Heart right ventricle (tissue), 16 donors: ENCODE data around the gene SUPT20H. TPM values are rescaled to one million over a fixed set of nuclear protein-coding genes. Genes with fewer than 3 reads are reported as not detected.

Experiments
- ATAC-seq, 8 donors: fragments of 200-7000 bp; cut with Tn5 transposase; one replicate each; pipeline ENCODE4 v1.9.1; 2020; ENCODE audit warnings: mild to moderate bottlenecking in 8 of 8, moderate library complexity in 8 of 8, moderate number of reproducible peaks in 1 of 8
- DNase-seq, 2 donors: peaks; one replicate each; pipeline ENCODE4 v3.0.0-alpha.2; 2020
- H3K27ac ChIP-seq, 10 donors: fragments of 200-600 bp; sonication (generic) in 2 of 10; one replicate each; pipeline versions ENCODE4 v1.5.0 to v1.8.0; 2020 to 2022; ENCODE audit warnings: mild to moderate bottlenecking in 3 of 10
- H3K27me3 ChIP-seq, 7 donors: fragments of 200-600 bp; one replicate each; pipeline ENCODE4 v1.8.0; 2021 to 2022; ENCODE audit warnings: mild to moderate bottlenecking in 2 of 7
- H3K36me3 ChIP-seq, 9 donors: fragments of 200-600 bp; sonication (generic) in 1 of 9; one replicate each; pipeline versions ENCODE4 v1.5.0 to v1.8.0; 2020 to 2022; ENCODE audit warnings: mild to moderate bottlenecking in 2 of 9
- H3K4me1 ChIP-seq, 9 donors: fragments of 200-600 bp; sonication (generic) in 1 of 9; one replicate each; pipeline versions ENCODE4 v1.5.0 to v1.8.0; 2020 to 2022; ENCODE audit warnings: mild to moderate bottlenecking in 4 of 9
- H3K4me3 ChIP-seq, 10 donors: fragments of 200-600 bp; sonication (generic) in 2 of 10; one replicate each; pipeline versions ENCODE4 v1.5.0 to v1.8.0; 2020 to 2022; ENCODE audit warnings: mild to moderate bottlenecking in 7 of 10, moderate library complexity in 2 of 10
- H3K9me3 ChIP-seq, 11 donors: fragments of 200-600 bp in 10 of 11; sonication (generic) in 2 of 11; one replicate each; pipeline versions ENCODE4 v1.5.0 to v1.8.0; 2013 to 2022; ENCODE audit warnings: mild to moderate bottlenecking in 2 of 11, control low read depth in 1 of 11, moderate library complexity in 1 of 11
- WGBS, 2 donors: extraction: QIAGEN DNeasy Blood & Tissue Kit; methylation state at CpG; one replicate each; pipeline ENCODE4 v1.1.7; 2013; ENCODE audit warnings: inconsistent platforms in 1 of 2; 5-methylcytosine and 5-hydroxymethylcytosine counted together
- intact Hi-C, 10 donors: fragments of 100-400 bp; cut with DNase I; formaldehyde crosslinking; loops; one replicate each; pipeline versions ENCODE4 v1.11.1 to v1.14.2; 2022
- polyA plus RNA-seq, 2 donors: library from polyadenylated mRNA; stranded (reverse); fragments of 200-250 nt; gene quantifications; one replicate each; pipeline ENCODE4 v1.2.3, GENCODE V29; 2013
- total RNA-seq, 10 donors: library from RNA; stranded (reverse); fragmentation: NEBNext Ultra II Directional in 3 of 10; extraction: Animal tissue kit (Norgen Biotek cat#: 25700) in 3 of 10; gene quantifications; one replicate each; pipeline versions ENCODE4 v1.2.1 to v1.2.4, GENCODE V29; 2021 to 2023
- TF ChIP-seq, protein P1 (sequence below), 9 donors: fragments of 200-600 bp; sonication (generic) in 2 of 9; IDR thresholded peaks; one replicate each; pipeline versions ENCODE4 v1.5.0 to v1.8.0; 2021 to 2022; ENCODE audit warnings: antibody characterized with exemption in 9 of 9, mild to moderate bottlenecking in 5 of 9, moderate library complexity in 1 of 9
- donor health status: Arrhythmogenic right ventricular cardiomyopathy.
- donor health status: ischemic (EF 13 %, LVEDD 7.1; RV severe dilation, severe dysfunction).
- donor health status: healthy with polysubstance abuse.
- donor health status: DM: no; HTN: yes; CAD: no.
- donor health status: DM: no; HTN: no; CAD: no.
- donor health status: ischemic (EF 25% LVEDD 6.9; RV normal size, moderate dysfunction).
- donor health status: ischemic (EF 25% LVEDD 5.7; RV mildly dilated, moderate dysfunction).
- donor health status: healthy.
- donor health status: DM: yes; HTN: yes; CAD: no.
- donor health status: Ischemic cardiomyopathy.
- donor health status: ischemic (EF 35%, LVEDD 5.7; RV mildly dilated, moderate dysfunction).
- donor health status: nonischemic (EF 11% LVEDD 7.7; RV severe dilation, severe dysfunction).
- donor health status: DM: yes; HTN: yes; CAD: no.
- donor health status: PGD.
- donor health status: ischemic (EF 29% LVEDD 5.4; RV normal size, mild dysfunction).
- donor health status: nonischemic (EF 23%, LVEDD 6.1; RV moderate dilation, normal function).

SUPT20H gene
- total and polyA plus RNA-seq, 12 donors = 17.7 to 31.9 (median 27.0) TPM

GRCh38 chr13:37107456-37107855 is 48.0 kb upstream of the SUPT20H start:
- intact Hi-C loops = loop anchor here in 2 of 10 donors (5.0 kb wide), 1 partner anchor 495 kb away; no protein-coding TSS in a partner anchor
- H3K27ac ChIP-seq = no peak overlapping the region
- 55 to 70% methylated on average over 4 of the region's 4 CpGs for WGBS, 2 donors
- H3K27me3 ChIP-seq = no peaks in the 10 kb centered on the region
- H3K4me1 ChIP-seq = peaks cover 0 to 10% (median 0%) of the 10 kb centered on the region in 9 donors
- TF ChIP-seq, protein P1, sequence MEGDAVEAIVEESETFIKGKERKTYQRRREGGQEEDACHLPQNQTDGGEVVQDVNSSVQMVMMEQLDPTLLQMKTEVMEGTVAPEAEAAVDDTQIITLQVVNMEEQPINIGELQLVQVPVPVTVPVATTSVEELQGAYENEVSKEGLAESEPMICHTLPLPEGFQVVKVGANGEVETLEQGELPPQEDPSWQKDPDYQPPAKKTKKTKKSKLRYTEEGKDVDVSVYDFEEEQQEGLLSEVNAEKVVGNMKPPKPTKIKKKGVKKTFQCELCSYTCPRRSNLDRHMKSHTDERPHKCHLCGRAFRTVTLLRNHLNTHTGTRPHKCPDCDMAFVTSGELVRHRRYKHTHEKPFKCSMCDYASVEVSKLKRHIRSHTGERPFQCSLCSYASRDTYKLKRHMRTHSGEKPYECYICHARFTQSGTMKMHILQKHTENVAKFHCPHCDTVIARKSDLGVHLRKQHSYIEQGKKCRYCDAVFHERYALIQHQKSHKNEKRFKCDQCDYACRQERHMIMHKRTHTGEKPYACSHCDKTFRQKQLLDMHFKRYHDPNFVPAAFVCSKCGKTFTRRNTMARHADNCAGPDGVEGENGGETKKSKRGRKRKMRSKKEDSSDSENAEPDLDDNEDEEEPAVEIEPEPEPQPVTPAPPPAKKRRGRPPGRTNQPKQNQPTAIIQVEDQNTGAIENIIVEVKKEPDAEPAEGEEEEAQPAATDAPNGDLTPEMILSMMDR (IDR thresholded peaks at IDR 0.05) = no peak
- ATAC-seq (no peak), DNase-seq (no peak)
- H3K4me3 ChIP-seq = no peak overlapping the region
- H3K9me3 ChIP-seq = no peaks in the 10 kb centered on the region
- H3K36me3 ChIP-seq = no peaks in the 10 kb centered on the region

DNA sequence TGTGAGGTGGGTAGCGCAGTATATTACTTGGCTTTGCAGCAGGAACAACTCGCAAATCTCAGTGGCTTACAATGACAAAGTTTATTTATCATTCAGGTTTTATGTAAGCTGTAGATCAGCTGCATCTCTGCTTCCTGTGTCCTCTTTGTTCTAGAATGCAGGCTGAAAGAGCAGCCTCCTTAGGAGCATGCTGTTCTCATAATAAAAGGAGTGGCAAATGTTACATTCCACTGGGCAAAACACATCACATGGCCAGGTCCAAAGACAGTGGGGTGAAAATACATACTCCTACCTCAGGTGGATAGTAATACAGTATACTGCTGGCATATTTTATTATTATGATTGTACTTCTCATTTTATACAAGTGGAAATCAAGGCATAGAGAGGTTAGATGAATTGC is 47.2 kb upstream of the SUPT20H start:
- Histone ChIP-seq H3K36me3 (no peaks in the 10 kb centered on the region), H3K4me1 (peaks cover 0 to 10% (median 0%) of the 10 kb centered on the region in 9 donors), H3K9me3 (no peaks in the 10 kb centered on the region), H3K27me3 (no peaks in the 10 kb centered on the region), H3K4me3 (no peak overlapping the region), H3K27ac (no peak overlapping the region)
- DNase-seq (no peak), ATAC-seq (no peak)
- intact Hi-C loops = loop anchor here in 2 of 10 donors (5.0 kb wide), 1 partner anchor 496 kb away; no protein-coding TSS in a partner anchor
- TF ChIP-seq, protein P1 (IDR thresholded peaks at IDR 0.05) = no peak
- 88 to 91% methylated on average over 2 of the region's 2 CpGs for WGBS, 2 donors

DNA sequence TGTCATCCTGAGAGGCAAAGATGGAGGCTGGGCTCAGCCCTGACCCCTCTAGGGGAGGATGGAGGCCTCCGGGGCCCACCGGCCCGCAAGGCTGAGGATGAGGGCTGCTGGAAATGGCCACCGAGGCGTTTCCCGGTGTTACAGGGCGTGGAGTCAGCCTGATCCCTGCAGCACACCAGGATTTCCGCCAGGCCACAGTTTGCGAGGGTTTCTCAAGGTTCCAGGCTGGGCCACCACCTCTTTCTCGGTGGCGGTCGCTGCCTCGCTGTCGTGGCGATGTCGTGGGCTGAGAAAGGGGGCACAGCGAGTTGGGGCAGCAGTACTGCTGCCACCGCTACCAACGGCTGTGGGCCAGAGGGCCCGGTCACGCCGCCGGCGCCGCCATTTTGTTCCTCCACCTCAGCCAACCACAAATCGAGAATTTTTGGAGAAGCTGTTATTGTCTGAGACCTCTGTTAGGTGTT is 45.8 kb upstream of the SUPT20H start, which contains the start of gene CSNK1A1L:
Gene CSNK1A1L (minus strand): TSS at position 414 of the 464 bp plus-strand sequence. CDS start 408 bp downstream, at position 6.
- Histone ChIP-seq H3K9me3 (no peaks in the 10 kb centered on the region), H3K27ac (no peak within 1 kb of the TSS), H3K36me3 (no peaks in the 10 kb centered on the region), H3K4me1 (peaks cover 0 to 10% (median 0%) of the 10 kb centered on the region in 9 donors), H3K27me3 (no peaks in the 10 kb centered on the region), H3K4me3 (no peak within 1 kb of the TSS)
- intact Hi-C loops = loop anchor here in 2 of 10 donors (5.0 kb wide), 1 partner anchor 497 kb away; no protein-coding TSS in a partner anchor
- ATAC-seq (no peak), DNase-seq (no peak)
- TF ChIP-seq, protein P1 (IDR thresholded peaks at IDR 0.05) = no peak
- 95% methylated on average over 26 of the region's 26 CpGs for WGBS, 2 donors

DNA sequence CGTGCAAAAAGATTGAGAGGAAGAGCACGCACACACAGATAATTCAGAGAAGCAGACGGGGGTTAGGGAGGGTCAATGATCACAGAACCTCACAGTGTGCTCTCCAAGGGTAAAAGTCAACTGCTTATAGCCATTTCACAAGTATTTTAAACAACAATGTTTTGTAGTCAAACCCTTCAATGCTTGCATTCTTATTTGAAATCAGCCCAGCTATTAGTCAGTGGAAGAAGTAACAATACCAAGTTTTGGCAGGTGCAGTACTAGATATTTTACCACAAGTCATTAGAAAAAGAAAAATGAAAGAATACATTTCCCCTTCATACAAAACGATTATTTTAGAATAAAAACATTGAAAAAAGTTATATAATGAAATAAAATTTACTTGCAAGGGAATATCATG is 43.4 kb upstream of the SUPT20H start:
- no peak for ATAC-seq
- Histone ChIP-seq H3K9me3 (no peaks in the 10 kb centered on the region), H3K4me3 (no peak overlapping the region), H3K27ac (no peak overlapping the region), H3K27me3 (no peaks in the 10 kb centered on the region), H3K4me1 (no peaks in the 10 kb centered on the region), H3K36me3 (no peaks in the 10 kb centered on the region)
- TF ChIP-seq, protein P1 (IDR thresholded peaks at IDR 0.05) = no peak
- DNase-seq = no peak
- intact Hi-C loops = no loop called here
- WGBS, 2 donors = 69 to 70% methylated on average over 4 of the region's 4 CpGs
